Effector CD8-positive, alpha-beta T cell (primary cell): ENCODE data around the gene CCDC170.
"Not testable (repeated sequence)": the region's sequence is repeated elsewhere in the genome, so short reads cannot be mapped to it uniquely, and the experiment has no call there.

Experiments
- DNase-seq: peaks from one replicate; lab custom pipeline; 2025; lab: John Stamatoyannopoulos, UW

CCDC170 gene

DNA sequence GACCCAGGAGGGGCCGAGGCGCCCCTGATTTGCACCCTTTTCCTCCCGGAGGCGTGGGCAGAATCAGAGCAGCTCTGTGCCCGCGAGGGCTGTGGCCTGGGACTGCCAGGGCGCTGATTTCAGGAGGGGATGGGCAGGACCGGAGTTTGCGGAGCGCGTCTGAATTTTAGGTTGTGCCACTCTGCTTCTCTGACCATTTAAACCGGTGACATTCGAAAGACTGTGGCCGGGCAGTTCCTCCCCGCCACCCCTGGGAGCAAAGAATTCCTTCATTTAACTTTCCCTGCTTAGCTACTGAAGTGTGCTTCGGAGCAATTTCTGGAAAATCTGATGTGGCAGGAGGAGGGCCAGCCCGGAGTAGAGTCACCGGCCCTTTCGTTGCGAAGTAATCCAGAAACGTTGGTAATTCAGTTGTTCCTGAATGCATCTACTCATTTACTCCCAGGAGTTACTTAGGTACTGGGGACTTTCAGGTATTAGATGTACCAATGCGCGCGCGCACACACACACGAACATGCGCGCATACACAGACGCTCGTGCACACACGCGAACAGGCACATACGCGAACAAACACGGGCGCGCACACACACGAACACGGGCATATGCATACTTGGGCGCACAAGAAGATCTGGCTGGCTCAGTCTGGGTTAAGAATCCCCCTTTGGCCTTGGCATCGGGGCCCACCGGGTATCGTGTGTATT is 568 bp downstream of the CCDC170 start:
- no peak for DNase-seq

DNA sequence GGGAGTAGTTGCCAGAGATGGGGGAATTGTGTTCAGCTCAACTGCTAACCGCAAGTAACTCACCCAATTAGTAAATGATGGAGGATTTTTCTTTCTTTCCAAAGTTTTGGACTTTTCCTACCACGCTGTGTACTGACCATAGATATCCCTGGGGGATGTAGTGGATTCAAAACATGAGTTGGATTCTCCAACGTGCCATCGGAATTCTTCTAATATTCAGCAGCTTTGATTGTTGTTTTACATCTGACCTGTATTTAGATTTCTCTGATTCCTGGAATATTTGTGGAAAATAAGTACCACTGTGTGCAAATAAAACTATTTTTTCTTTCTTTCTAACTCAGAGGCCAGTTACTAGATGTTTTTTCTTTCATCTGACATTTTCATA is 1.1 kb downstream of the CCDC170 start:
- no peak for DNase-seq

DNA sequence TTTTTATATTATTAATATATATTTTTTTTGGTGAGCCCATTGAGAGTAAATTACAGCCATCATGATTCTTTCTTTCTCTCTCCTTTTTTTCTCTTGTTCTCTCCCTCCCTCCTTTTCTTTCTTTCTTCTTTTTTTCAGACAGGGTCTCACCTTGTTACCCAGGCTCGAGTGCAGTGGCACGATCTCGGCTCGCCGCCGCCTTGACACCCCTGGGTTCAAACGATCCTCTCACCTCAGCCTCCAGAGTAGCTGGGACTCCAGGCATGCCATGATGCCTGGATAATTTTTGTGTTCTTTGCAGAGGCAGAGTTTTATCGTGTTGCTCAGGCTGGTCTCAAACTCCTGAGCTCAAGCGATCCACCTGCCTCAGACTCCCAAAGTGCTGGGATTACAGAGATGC is 1.6 kb downstream of the CCDC170 start:
- DNase-seq, result no peak

DNA sequence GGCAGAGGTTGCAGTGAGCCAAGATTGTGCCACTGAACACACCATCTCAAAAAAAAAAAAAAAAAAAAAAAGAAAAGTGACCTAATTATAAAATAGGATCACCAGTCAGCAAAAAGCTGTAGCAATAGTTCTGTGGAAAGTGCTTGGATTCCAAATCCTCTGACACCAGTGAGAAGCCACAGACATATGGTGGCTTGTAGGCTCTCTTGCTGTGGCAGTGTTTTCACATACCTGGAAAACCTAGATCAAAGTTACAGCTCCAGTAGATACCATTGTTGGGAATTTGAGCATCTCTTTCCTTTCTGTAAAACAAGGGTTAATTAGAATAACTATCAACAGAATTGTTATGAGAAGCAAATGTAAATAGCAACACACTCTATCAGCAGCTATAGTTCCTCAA is 4.1 kb downstream of the CCDC170 start:
- no peak for DNase-seq

DNA sequence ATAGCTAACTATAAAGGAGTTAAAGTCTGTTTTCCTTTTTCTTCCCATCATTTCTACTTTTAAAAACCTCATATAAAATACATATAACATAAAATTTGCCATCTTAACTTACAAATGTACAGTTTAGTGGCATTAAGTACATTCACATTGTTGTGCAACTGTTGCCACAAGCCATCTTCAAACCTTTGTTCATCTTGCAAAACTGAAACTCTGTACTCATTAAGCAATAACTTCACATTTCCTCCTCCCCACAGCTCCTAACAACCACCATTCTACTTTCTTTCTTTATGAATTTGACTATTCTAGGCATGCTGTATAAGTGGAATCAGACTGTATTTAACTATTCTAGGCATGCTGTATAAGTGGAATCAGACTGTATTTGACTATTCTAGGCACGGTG is 4.5 kb downstream of the CCDC170 start:
- no peak for DNase-seq

DNA sequence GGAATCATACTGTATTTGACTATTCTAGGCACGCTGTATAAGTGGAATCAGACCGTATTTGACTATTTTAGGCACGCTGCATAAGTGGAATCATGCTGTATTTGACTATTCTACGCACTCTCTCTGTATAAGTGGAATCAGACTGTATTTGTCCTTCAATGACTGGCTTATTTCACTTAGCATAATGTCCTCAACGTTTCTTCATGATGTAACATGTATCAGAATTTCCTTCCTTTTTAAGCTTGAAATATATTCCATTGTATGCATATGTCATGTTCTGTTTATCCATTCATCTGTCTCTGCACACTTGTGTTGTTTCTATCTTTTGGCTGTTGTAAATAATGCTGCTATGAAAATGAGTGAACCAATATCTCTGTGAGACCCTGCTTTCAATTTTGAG is 5.7 kb downstream of the CCDC170 start:
- no peak for DNase-seq

DNA sequence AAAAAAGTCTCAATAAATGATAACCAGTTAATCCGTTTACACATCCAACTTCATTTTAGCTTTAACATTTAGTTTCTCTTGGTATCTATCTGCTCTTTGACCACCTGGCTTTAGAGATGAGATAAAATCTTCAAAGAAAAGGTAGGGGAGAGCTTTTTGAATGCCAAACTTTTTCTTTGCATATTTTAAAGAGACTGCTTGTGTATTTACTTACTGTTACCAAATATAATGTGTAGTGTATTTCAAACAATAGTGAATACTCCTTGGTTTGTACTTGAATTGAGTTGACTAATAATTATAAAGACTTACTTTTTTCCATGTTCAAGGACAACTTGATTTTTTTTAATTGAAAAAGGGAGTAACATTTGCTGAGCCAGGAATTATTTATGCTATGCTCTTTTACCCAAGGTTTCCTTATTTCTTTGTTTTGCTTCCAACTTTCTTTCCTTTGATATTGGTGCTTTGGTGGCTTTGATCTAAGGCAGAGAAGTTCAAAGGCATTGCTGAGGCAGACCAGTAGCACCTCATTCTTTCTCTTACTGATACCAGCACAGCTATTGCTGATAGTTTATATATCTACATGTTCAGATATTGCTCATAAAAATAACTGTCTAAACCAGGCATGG is 7.8 kb downstream of the CCDC170 start:
- no peak for DNase-seq

DNA sequence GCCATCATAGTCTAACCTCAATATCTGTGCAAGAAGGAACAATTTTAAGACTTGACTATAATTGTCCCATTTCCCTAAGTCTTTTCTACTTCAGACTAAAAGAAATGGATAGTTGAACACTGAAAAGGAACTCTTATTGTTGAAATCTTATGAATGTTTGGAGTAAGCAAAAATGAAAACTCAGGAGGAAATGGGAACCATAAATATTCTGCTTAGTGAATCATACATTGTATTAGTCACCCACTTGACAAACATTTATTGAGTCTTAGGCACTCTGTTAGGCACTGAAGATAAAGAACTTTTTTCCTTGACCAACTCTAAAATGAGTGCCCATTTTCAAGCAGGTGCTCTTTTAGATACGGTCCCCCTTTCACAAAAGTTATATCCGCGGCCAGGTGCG is 8.7 kb downstream of the CCDC170 start:
- DNase-seq, result no peak

DNA sequence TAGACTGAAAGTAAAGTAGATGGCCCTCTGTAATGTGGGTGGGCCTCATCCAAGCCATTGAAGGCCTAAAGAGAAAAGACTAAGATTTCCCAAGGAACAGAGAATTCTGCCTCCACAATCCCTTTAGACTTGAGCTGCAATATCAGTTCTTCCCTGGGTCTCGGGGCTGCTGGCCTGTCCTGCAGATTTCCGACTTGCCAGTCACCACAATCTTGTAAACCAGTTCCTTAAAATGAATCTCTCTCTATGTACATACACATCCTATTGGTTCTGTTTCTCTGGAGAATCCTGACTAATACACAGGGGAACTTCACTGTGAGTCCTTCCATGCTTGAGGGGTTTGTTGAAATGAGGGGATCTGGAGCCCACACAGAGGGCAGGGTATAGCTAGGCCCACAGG is 12.9 kb downstream of the CCDC170 start:
- DNase-seq, result no peak

DNA sequence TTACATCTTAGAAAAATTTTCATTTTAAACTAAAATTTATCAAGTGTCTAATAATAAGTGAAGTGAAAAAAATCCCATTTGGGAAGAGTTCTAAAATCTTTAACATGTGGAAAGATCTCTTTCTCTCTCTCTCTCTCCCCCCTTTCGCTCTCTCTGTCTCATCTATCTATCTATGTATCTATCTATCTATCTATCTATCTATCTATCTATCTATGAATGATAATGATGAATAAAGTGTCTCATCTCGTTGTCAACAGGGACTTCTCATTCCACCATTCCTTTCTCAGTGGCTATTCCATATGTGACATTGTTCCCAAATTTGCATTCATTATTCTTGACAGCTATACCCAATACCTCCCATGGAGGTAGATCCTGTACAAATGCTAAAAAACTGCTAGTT is 15.2 kb downstream of the CCDC170 start:
- no peak for DNase-seq

DNA sequence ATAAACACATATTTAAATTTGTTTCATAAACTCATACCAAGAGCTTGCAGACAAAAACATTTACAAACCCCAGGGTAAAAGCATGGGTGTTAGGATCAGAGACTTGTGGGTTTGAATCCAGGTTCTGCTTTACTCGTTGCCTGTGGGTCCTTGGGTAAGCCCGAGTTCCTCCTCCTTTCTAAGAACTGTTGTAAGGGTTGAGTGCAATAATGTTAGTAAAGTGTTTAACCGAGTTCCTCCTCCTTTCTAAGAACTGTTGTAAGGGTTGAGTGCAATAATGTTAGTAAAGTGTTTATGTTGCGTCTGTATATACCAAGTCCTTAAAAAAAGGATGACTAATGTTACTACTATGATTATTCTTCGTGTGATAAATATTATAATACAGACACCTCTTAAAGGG is 18.7 kb downstream of the CCDC170 start:
- DNase-seq, result no peak

DNA sequence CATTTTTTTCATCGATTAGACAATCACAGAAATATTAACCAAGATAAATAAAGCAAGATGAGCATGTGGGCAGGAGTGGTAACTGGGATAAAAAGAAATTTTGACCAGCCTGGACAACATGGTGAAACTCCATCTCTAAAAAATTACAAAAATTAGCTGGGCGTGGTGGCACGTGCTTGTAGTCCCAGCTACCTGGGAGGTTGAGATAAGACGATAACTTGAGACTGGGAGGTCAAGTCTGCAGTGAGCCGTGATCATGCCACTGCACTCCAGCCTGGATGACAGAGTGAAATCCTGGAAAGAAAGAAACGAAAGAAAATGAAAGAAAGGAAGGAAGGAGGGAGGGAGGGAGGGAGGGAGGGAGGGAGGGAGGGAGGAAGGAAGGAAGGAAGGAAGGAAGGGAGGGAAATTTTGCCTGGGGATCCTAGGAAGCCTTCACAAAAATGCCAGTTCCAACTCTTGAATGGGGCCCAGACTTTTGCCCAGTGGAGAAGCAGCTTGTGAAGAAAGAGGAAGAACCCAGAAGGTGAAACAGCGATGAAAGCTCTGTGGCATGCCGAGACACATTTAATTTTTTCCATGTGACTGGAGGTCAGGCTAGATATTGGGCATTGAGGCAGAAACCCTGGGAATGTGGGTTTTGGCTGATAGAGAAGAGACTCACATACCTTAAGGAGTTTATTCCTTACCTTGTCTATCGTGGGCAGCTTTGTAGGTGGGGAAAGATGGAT is 20.3 kb downstream of the CCDC170 start:
- DNase-seq, result no peak

DNA sequence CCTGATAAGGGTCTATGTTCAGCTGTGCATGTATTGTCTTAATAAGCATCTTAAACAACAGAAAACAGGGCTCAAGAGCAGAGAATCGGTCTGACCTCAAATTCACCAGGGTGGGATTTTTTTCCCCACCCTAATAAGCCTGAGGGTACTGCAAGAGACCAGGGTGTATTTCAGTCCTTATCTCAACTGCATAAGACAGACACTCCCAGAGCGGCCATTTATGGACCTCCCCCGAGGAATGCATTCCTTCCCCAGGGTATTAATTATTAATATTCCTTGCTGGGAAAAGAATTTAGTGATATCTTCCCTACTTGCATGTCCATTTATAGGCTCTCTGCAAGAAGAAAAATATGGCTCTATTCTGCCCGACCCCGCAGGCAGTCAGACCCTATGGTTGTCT is 25.2 kb downstream of the CCDC170 start:
- DNase-seq, result not testable (repeated sequence)

DNA sequence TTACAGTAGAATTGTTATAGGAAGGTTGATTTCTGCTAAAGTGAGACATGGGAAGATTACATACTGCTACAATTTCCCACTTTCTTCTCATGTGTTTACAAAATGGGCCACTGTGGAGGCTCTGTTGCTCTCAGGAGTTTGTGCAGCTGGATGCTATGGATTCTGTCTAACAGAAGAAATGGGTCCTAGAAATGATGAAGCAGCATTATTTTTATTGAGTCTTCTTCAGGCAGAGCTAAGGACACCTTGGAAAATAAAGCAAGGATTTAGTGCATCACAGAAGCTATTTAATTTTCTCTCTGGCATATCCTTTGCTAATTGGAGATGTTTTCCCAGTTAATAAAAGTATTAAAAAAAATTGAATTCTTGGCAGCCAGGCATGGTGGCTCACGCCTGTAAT is 29.2 kb downstream of the CCDC170 start:
- DNase-seq, result no peak

DNA sequence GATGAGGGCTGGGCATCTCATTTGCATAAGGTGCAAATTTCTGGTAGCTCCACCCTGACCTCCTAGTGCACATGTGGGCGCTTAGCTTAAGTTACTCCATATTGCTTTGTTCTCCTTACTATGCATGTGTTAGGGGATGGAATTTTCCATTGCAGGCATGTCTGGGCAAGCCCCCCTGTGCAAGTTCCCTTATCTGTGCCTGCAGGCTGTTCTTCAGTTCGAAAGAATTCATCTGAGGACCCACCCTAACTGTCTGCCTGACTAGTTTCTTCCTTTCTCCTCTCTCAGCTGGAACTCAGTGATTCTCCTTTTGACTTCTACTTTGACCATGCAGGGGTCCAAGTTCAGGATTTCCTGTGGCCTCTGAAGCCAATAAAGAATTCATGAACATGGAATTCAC is 30.2 kb downstream of the CCDC170 start:
- no peak for DNase-seq

DNA sequence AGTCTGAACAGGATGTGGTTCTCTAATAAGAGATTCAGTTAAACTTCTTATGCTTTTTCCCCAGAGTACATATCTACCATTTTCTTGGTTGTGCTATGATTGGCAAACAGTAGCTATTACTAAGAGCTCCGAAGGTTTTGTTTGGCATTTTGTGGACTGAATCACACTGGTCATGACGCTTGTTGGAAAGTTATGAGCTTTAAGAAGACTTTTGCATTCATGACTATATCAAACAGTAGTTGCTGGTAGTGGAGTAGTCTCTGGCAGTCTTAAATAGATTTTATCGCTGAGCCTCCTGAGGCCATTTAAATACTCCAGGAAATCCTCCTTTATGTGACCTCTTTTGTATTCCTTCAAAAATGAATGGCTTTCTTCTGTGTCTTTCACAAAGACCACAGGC is 40.8 kb downstream of the CCDC170 start:
- DNase-seq, result no peak

DNA sequence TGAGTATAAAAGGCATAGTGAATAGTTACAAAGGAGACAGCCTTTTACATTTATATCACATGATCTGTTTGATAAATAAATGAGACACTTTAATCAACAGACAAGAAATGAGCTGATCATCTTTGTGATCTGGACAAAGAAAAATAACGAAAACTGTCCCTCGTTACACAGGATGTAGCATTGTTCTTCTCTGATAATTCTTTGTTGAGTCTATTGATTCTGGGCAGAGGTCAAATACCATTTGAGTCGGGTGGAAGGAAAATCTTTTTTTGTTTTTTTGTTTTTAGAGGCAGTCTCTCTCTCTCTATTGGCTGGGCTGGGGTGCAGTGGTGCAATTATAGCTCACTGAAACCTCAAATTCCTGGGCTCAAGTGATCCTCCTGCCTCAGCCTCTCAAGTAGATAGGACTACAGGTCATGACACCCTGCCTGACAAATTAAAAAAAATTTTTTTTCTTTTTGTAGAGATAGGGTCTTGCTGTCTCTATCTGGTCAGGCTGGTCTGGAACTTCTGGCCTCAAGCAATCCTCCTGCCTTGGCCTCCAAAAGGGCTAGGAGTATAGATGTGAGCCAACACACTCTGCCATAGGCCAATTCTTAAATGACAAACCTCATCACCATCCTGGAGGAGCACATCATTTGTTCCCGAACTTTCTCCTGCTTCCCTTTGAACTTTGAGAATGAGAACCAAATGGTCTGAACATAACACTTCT is 41.8 kb downstream of the CCDC170 start:
- no peak for DNase-seq

DNA sequence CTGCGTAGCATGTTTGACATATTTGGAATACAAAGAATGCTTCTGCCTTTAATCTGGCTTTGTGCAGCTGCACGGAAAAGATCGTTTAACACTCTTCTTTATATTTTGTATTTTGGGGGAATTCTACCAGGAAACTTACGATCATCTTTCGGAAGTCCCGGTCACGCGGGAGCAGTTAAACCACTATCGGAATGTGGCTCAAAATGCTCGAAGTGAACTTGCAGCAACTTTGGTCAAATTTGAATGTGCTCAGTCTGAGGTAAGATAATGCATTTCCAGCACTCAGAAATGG is 42.3 kb downstream of the CCDC170 start:
- DNase-seq, result no peak

DNA sequence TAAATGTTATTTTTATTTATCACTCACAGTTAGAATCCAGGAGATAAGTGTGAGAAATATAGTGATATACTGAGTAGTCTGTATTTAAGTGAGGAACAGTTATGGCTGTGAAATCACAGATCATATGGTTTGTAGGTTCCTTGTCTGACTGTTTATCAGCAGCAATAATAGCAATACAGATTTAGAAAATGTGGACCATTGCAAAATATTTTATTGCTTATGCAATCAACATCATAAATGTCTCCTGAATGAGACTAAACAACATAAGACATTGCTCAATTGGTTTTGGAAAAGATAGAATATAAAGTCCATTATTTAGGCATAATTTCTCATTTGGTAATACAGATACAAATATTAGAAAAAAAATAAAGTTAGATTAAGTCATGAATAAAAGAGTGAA is 43.7 kb downstream of the CCDC170 start:
- DNase-seq, result no peak

DNA sequence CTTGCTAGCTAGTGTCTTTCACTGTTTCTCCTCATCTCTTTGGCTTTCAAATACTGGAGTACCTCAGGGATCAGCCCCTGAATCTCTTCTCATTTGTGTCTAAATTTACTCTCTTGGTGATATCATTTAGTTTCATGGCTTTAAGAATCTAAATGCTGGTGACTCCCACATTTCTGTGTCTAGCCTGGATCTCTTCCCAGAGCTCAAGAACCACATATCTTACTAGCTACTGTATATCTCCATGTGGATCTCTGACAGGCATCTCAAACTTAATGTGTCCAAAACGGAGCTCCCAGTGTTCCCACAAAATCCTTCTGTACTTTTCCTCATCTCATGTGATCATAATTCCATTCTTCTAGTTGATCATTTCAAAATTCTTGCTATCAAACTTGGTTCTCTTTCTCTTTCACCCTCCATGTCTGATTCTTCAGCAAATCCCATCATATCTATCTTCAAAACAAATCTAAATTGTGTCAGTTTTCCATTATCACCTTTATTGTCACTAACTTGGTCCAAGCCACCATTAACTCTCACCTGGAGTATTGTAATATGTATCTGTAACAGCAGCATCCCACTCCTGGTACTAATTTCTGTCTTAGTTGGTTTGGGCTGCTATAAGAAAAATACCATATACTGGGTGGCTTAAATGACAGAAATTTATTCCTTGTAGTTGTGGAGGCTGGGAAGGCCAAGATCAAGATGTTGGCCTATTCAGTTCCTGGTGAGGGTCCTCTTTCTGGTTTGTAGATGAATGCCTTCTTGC is 45.9 kb downstream of the CCDC170 start:
- no peak for DNase-seq

DNA sequence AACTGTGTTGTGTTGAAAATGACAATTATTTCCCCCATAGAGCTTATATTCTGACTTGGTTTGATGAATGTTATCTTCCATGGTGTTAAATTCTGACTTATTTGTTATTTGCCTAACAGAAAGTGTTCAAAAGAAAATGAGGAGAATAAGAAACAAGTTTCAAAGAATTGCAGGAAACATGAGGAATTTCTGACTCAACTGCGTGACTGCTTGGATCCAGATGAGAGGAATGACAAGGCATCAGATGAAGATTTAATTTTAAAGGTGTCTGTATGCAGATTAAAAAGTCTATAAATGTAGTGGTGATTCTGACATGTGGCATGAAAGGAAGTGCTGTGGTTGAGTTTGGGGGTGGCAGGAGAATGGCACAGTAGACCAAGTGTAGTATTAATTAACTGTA is 50.6 kb downstream of the CCDC170 start:
- DNase-seq, result no peak

DNA sequence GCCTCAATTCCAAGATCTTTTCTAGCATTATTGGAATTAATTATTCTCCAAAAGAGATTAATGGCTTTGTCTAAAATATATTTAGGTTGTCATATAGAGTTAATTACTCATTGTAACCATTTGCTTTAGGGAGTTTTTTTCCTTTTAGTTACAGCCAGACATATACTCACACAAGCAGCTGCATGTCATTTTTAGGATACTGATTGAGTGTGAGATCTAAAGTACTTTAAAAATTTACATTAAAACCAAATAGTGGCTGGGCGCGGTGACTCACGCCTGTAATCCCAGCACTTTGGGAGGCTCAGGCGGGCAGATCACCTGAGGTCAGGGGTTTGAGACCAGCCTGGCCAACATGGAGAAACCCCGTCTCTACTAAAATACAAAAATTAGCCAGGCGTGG is 51.1 kb downstream of the CCDC170 start:
- DNase-seq, result not testable (repeated sequence)
